H1 (cell line): ENCODE results near the gene ZNF28.
"Not testable (repeated sequence)": the region's sequence is repeated elsewhere in the genome, so short reads cannot be mapped to it uniquely, and the experiment has no call there.

Experiments used
- JUN ChIP-seq: IDR thresholded peaks from 2 replicates; pipeline ENCODE4 v1.6.1; 2011; ENCODE audit warnings: low read depth, mild to moderate bottlenecking, improper control_type of control experiment, low read length
- RFX5 ChIP-seq: IDR thresholded peaks from 2 replicates; pipeline ENCODE4 v1.6.1; 2011; ENCODE audit warnings: low read depth, low read length, improper control_type of control experiment, borderline replicate concordance
- YY1 ChIP-seq: IDR thresholded peaks from 2 replicates; pipeline ENCODE4 v1.6.1; 2011; ENCODE audit warnings: low read depth, mild to moderate bottlenecking, low read length

DNA sequence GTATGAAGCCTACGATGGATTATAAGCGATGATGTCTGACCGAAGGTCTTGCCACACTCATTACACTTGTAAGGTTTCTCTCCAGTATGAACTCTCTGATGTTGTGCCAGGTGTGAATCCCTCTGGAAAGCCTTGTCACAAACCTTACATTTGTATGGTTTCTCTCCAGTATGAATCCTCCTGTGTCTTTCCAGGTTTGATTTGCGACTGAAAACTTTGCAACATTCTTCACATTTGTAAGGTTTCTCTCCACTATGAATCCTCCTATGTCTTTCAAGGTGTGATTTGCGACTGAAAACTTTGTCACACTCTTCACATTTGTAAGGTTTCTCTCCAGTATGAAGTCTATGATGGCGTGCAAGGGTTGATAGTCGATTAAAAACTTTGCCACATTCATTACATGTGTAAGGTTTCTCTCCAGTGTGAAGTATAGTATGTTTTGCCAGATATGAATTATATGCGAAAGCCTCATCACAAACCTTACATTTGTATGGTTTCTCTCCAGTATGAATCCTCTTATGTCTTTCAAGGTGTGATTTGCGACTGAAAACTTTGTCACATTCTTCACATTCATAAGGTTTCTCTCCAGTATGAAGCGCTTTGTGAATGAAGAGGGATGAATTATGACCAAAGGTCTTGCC lies 19.5 kb upstream of the ZNF28 start:
- not testable (repeated sequence) for TF ChIP-seq RFX5, JUN, YY1
